ENCODE measurements around the gene ARL2.

GRCh38 chr11:65034423-65034822 lies 20.5 kb downstream of the ARL2 start:
- TF ChIP-seq FOXA1 (IDR thresholded peaks at IDR 0.05) (no peak), ARNT (IDR thresholded peaks at IDR 0.05) (no peak), ELF4 (IDR thresholded peaks at IDR 0.05) (no peak), PKNOX1 (IDR thresholded peaks at IDR 0.05) (no peak), SP1 (IDR thresholded peaks at IDR 0.05) (no peak), FOXM1 (IDR thresholded peaks at IDR 0.05; ENCODE audit: borderline replicate concordance) (no peak), BHLHE40 (IDR thresholded peaks at IDR 0.05; ENCODE audit: borderline replicate concordance) (no peak), TARDBP (IDR thresholded peaks at IDR 0.05) (no peak)
